HCT116 (cell line): ENCODE results near the gene TCERG1L. TPM values are rescaled to one million over a fixed set of nuclear protein-coding genes. Genes with fewer than 3 reads are reported as not detected.

ENCODE experiments used
- ATAC-seq: fragments of 200-7000 bp; cut with Tn5 transposase; 2 replicates; pipeline ENCODE4 v1.9.1; 2020; ENCODE audit warnings: mild to moderate bottlenecking, moderate library complexity
- BruUV-seq: library from RNA; stranded (reverse); fragments of 400-500 nt; replicated peaks from 2 replicates; lab custom pipeline; 2021; lab: Mats Ljungman, UMichigan
- CTCF ChIA-PET: fragments of 300-600 bp; sonication (Branson Sonifier 250); formaldehyde crosslinking; loops from one replicate; lab custom pipeline; 2021; ENCODE audit warnings: antibody characterized with exemption; lab: Charles Lee
- POLR2A ChIA-PET: fragments of 300-600, 350-600 bp; sonication (Branson Sonifier 250); formaldehyde crosslinking; loops from one replicate; lab custom pipeline; 2021; ENCODE audit warnings: antibody characterized with exemption; lab: Charles Lee
- RAD21 ChIA-PET, 2 experiments: fragments of 300-600 bp; sonication (Branson Sonifier 250); formaldehyde crosslinking; loops; one replicate each; lab custom pipeline; 2023; ENCODE audit warnings: low total read pairs in 2 of 2; ENCODE audit not compliant: uncharacterized antibody in 2 of 2, unreplicated experiment in 2 of 2, low non-redundant PET in 1 of 2; lab: Charles Lee
- DNase-seq: peaks from one replicate; pipeline ENCODE4 v3.0.0-alpha.2; 2010; ENCODE audit warnings: low read depth, low spot score
- H2AFZ ChIP-seq: fragments of 200-600 bp; shearing (Covaris generic), sonication (generic); 2 replicates; pipeline ENCODE4 v1.6.1; 2017; ENCODE audit warnings: low read depth, mixed run types, mixed read lengths, antibody characterized with exemption, low read length; ENCODE audit not compliant: poor library complexity, severe bottlenecking
- H3K27ac ChIP-seq: 2 replicates; pipeline ENCODE4 v1.5.1; 2012; ENCODE audit warnings: low read depth, low read length
- H3K27me3 ChIP-seq: fragments of 200-600 bp; sonication (generic); 2 replicates; pipeline ENCODE4 v1.6.1; 2016; ENCODE audit warnings: mixed run types, low read length, mixed read lengths; ENCODE audit not compliant: insufficient read depth
- H3K36me3 ChIP-seq, 2 experiments: fragments of 200-500 bp in 1 of 2; fragments of 200-600 bp in 1 of 2; sonication (Bioruptor generic) in 1 of 2; sonication (generic) in 1 of 2; 2 replicates each; pipeline versions ENCODE4 v1.5.1 to v1.6.1; 2014 to 2016; ENCODE audit warnings: low read length in 2 of 2, inconsistent platforms in 1 of 2, mixed read lengths in 1 of 2, mixed run types in 1 of 2; ENCODE audit not compliant: insufficient read depth in 2 of 2, control insufficient read depth in 1 of 2
- H3K4me1 ChIP-seq, 2 experiments: fragments of 200-600 bp in 1 of 2; sonication (generic) in 1 of 2; 2 replicates each; pipeline versions ENCODE4 v1.5.1 to v1.6.1; 2012 to 2017; ENCODE audit warnings: low read length in 2 of 2, inconsistent platforms in 1 of 2, mild to moderate bottlenecking in 1 of 2, mixed read lengths in 1 of 2, mixed run types in 1 of 2, moderate library complexity in 1 of 2; ENCODE audit not compliant: insufficient read depth in 2 of 2, control insufficient read depth in 1 of 2
- H3K4me2 ChIP-seq: fragments of 200-600 bp; sonication (generic); 2 replicates; pipeline ENCODE4 v1.6.1; 2017; ENCODE audit warnings: mixed run types, low read length, mixed read lengths
- H3K4me3 ChIP-seq, 2 experiments: fragments of 200-600 bp in 1 of 2; sonication (generic) in 1 of 2; replicated peaks in 1 of 2; 2 replicates each; pipeline ENCODE4 v1.5.1; 2011 to 2016; ENCODE audit warnings: low read length in 2 of 2, control low read depth in 1 of 2, low read depth in 1 of 2, mild to moderate bottlenecking in 1 of 2, mixed read lengths in 1 of 2, mixed run types in 1 of 2
- H3K79me2 ChIP-seq: fragments of 200-600 bp; sonication (generic); 2 replicates; pipeline ENCODE4 v1.6.1; 2017; ENCODE audit warnings: mild to moderate bottlenecking, mixed run types, low read length, moderate library complexity, mixed read lengths; ENCODE audit not compliant: insufficient read depth
- H3K9ac ChIP-seq: fragments of 200-600 bp; sonication (generic); 2 replicates; pipeline ENCODE4 v1.6.1; 2016; ENCODE audit warnings: low read length, mixed read lengths
- H3K9me2 ChIP-seq: fragments of 200-600 bp; sonication (generic), shearing (Covaris generic); 2 replicates; pipeline ENCODE4 v1.6.1; 2017; ENCODE audit warnings: mixed run types, mild to moderate bottlenecking, moderate library complexity; ENCODE audit not compliant: insufficient read depth
- H3K9me3 ChIP-seq, 2 experiments: fragments of 200-500 bp in 1 of 2; fragments of 200-600 bp in 1 of 2; sonication (Bioruptor generic) in 1 of 2; sonication (generic) in 1 of 2; 2 replicates each; pipeline ENCODE4 v1.6.1; 2014 to 2017; ENCODE audit warnings: low read length in 2 of 2, mixed read lengths in 2 of 2, inconsistent platforms in 1 of 2, low read depth in 1 of 2, mild to moderate bottlenecking in 1 of 2, mixed run types in 1 of 2, moderate library complexity in 1 of 2; ENCODE audit not compliant: control insufficient read depth in 1 of 2, insufficient read depth in 1 of 2
- H4K20me1 ChIP-seq: fragments of 200-600 bp; sonication (generic), shearing (Covaris generic); 2 replicates; pipeline ENCODE4 v1.6.1; 2017; ENCODE audit warnings: mixed run types, mild to moderate bottlenecking, moderate library complexity; ENCODE audit not compliant: insufficient read depth
- EGR1 ChIP-seq: IDR thresholded peaks from 2 replicates; pipeline ENCODE4 v1.6.1; 2012; ENCODE audit warnings: low read depth
- ELF1 ChIP-seq: IDR thresholded peaks from 2 replicates; pipeline ENCODE4 v1.6.1; 2012; ENCODE audit warnings: low read depth, borderline replicate concordance
- EZH2 ChIP-seq: fragments of 200-600 bp; sonication (generic); IDR thresholded peaks from 2 replicates; pipeline ENCODE4 v1.6.1; 2017; ENCODE audit warnings: antibody characterized with exemption, mixed run types
- EZH2phosphoT487 ChIP-seq: fragments of 200-600 bp; IDR thresholded peaks from 2 replicates; pipeline ENCODE4 v1.6.1; 2018; ENCODE audit warnings: antibody characterized with exemption, borderline replicate concordance
- FOSL1 ChIP-seq: IDR thresholded peaks from 2 replicates; pipeline ENCODE4 v1.6.1; 2012; ENCODE audit warnings: low read depth
- JUND ChIP-seq: IDR thresholded peaks from 2 replicates; pipeline ENCODE4 v1.6.1; 2012
- POLR2AphosphoS5 ChIP-seq: IDR thresholded peaks from 2 replicates; pipeline ENCODE4 v1.6.1; 2011; ENCODE audit warnings: mild to moderate bottlenecking, low read depth, low read length, moderate library complexity
- RAD21 ChIP-seq: IDR thresholded peaks from 2 replicates; pipeline ENCODE4 v1.6.1; 2012; ENCODE audit warnings: low read depth, mild to moderate bottlenecking
- SIN3A ChIP-seq: IDR thresholded peaks from 2 replicates; pipeline ENCODE4 v1.6.1; 2012; ENCODE audit warnings: low read depth
- SRF ChIP-seq: IDR thresholded peaks from 2 replicates; pipeline ENCODE4 v1.6.1; 2012; ENCODE audit warnings: low read depth
- TCF7L2 ChIP-seq: IDR thresholded peaks from 2 replicates; pipeline ENCODE4 v1.7.0; 2011; ENCODE audit warnings: borderline replicate concordance, inconsistent platforms; ENCODE audit not compliant: insufficient read depth, insufficient read length; ENCODE audit errors: extremely low read depth
- ZFX ChIP-seq: fragments of 450-650 bp; IDR thresholded peaks from 2 replicates; pipeline ENCODE4 v1.6.1; 2017
- ZNF274 ChIP-seq: fragments of 200-500 bp; sonication (Bioruptor generic); IDR thresholded peaks from 2 replicates; pipeline ENCODE4 v1.6.1; 2014; ENCODE audit warnings: mild to moderate bottlenecking, low read depth, low read length, inconsistent platforms
- intact Hi-C: fragments of 100-400 bp; cut with micrococcal nuclease; formaldehyde crosslinking; loops from 2 replicates; pipeline ENCODE4 v1.10.0; 2022
- total RNA-seq: library from RNA; stranded (reverse); gene quantifications from one replicate; pipeline ENCODE4 v1.2.1, GENCODE V29; 2021; ENCODE audit not compliant: unreplicated experiment
- TF ChIP-seq, protein P1 (sequence below): IDR thresholded peaks from 2 replicates; pipeline ENCODE4 v1.6.1; 2012; ENCODE audit warnings: low read depth
- TF ChIP-seq, protein P2 (sequence below): IDR thresholded peaks from 2 replicates; pipeline ENCODE4 v1.6.1; 2012
- TF ChIP-seq, protein P3 (sequence below), 3 experiments: fragments of 200-600 bp in 1 of 3; sonication (generic) in 1 of 3; IDR thresholded peaks in 2 of 3; conservative IDR thresholded peaks in 1 of 3; 2 replicates each; pipeline ENCODE4 v1.5.1; 2012 to 2017; ENCODE audit warnings: low read depth in 2 of 3, low read length in 2 of 3, antibody characterized with exemption in 1 of 3, borderline replicate concordance in 1 of 3, control low read depth in 1 of 3, mild to moderate bottlenecking in 1 of 3, mixed read lengths in 1 of 3, mixed run types in 1 of 3, moderate library complexity in 1 of 3; ENCODE audit not compliant: insufficient read depth in 1 of 3

Gene TCERG1L
- total RNA-seq, 1 experiment from 2014 or later, result not detected

DNA sequence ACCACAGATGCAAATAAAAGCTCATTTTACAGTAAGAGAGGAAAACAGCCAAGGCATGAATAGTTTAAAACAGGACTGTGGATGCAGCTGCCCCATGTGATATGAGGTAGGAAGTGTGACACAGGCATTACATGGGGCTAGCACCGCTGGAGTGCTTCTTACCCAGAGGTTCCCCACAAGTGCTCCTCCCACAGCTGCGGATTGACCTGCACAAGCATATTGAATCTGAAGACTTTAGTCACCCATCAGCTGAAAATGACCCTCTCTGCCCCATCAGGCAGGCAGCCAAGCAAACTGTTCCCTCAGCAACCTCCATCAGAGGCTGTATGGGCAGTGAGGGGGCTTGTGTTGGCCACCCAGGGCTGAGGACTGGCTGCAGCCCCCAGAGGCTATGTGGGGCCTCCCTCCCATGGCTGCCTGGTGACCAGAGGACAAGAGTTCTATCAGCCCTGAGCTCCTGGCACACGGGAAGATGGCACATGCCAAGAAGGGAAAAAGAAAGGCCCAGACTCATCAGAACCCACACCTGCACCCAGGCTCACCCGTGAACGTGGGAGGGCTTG is 98.7 kb downstream of the TCERG1L start:
- ChIA-PET RAD21 (no interaction called here), POLR2A (no interaction called here), CTCF (no interaction called here)
- Histone ChIP-seq H3K4me1 (no peaks in the 10 kb centered on the region), H3K27ac (no peak overlapping the region), H3K4me3 (no peak overlapping the region), H2AFZ (no peak overlapping the region), H3K4me2 (no peak overlapping the region), H3K36me3 (no peaks in the 10 kb centered on the region), H3K9ac (no peak overlapping the region), H3K9me3 (no peaks in the 10 kb centered on the region), H3K79me2 (no peaks in the 10 kb centered on the region), H3K27me3 (no peaks in the 10 kb centered on the region), H4K20me1 (no peaks in the 10 kb centered on the region), H3K9me2 (no peaks in the 10 kb centered on the region)
- TF ChIP-seq ZFX (no peak), EZH2phosphoT487 (no peak), ZNF274 (no peak), RAD21 (no peak), EGR1 (no peak), EZH2 (no peak), ELF1 (no peak), FOSL1 (no peak), JUND (no peak), POLR2AphosphoS5 (no peak), SIN3A (no peak), SRF (no peak), TCF7L2 (no peak)
- TF ChIP-seq, protein P1, sequence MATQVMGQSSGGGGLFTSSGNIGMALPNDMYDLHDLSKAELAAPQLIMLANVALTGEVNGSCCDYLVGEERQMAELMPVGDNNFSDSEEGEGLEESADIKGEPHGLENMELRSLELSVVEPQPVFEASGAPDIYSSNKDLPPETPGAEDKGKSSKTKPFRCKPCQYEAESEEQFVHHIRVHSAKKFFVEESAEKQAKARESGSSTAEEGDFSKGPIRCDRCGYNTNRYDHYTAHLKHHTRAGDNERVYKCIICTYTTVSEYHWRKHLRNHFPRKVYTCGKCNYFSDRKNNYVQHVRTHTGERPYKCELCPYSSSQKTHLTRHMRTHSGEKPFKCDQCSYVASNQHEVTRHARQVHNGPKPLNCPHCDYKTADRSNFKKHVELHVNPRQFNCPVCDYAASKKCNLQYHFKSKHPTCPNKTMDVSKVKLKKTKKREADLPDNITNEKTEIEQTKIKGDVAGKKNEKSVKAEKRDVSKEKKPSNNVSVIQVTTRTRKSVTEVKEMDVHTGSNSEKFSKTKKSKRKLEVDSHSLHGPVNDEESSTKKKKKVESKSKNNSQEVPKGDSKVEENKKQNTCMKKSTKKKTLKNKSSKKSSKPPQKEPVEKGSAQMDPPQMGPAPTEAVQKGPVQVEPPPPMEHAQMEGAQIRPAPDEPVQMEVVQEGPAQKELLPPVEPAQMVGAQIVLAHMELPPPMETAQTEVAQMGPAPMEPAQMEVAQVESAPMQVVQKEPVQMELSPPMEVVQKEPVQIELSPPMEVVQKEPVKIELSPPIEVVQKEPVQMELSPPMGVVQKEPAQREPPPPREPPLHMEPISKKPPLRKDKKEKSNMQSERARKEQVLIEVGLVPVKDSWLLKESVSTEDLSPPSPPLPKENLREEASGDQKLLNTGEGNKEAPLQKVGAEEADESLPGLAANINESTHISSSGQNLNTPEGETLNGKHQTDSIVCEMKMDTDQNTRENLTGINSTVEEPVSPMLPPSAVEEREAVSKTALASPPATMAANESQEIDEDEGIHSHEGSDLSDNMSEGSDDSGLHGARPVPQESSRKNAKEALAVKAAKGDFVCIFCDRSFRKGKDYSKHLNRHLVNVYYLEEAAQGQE, result no peak
- TF ChIP-seq, protein P2, sequence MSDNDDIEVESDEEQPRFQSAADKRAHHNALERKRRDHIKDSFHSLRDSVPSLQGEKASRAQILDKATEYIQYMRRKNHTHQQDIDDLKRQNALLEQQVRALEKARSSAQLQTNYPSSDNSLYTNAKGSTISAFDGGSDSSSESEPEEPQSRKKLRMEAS, result no peak
- TF ChIP-seq, protein P3, sequence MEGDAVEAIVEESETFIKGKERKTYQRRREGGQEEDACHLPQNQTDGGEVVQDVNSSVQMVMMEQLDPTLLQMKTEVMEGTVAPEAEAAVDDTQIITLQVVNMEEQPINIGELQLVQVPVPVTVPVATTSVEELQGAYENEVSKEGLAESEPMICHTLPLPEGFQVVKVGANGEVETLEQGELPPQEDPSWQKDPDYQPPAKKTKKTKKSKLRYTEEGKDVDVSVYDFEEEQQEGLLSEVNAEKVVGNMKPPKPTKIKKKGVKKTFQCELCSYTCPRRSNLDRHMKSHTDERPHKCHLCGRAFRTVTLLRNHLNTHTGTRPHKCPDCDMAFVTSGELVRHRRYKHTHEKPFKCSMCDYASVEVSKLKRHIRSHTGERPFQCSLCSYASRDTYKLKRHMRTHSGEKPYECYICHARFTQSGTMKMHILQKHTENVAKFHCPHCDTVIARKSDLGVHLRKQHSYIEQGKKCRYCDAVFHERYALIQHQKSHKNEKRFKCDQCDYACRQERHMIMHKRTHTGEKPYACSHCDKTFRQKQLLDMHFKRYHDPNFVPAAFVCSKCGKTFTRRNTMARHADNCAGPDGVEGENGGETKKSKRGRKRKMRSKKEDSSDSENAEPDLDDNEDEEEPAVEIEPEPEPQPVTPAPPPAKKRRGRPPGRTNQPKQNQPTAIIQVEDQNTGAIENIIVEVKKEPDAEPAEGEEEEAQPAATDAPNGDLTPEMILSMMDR (IDR thresholded peaks at IDR 0.05 in 2 of 3, conservative IDR thresholded peaks at IDR 0.05 in 1 of 3; ENCODE audit: borderline replicate concordance in 1 of 3, insufficient read depth in 1 of 3, low read depth in 2 of 3, low read length in 2 of 3), result no peak
- ATAC-seq, result no peak
- no TSS peak for BruUV-seq
- intact Hi-C loops, result no loop called here
- DNase-seq, result no peak
